Left renal cortex interstitium (tissue), 4 donors: ENCODE measurements around the gene KRT8. TPM values are rescaled to one million over a fixed set of nuclear protein-coding genes. Genes with fewer than 3 reads are reported as not detected.
"Not testable (repeated sequence)": the region's sequence is repeated elsewhere in the genome, so short reads cannot be mapped to it uniquely, and the experiment has no call there.

Experiments used
- DNase-seq, 4 donors: peaks; one replicate each; pipeline ENCODE4 v3.0.0-alpha.2; 2013; ENCODE audit warnings: low read depth in 4 of 4, low spot score in 2 of 4, missing footprints in 1 of 4
- polyA plus RNA-seq, 4 donors: library from polyadenylated mRNA; unstranded; fragments of 120-200 nt; gene quantifications; one replicate each; pipeline ENCODE4 v1.2.1, GENCODE V29; 2013; ENCODE audit not compliant: insufficient read length in 4 of 4

Gene KRT8
- polyA plus RNA-seq, 4 donors, result 212 to 262 (median 238) TPM

DNA sequence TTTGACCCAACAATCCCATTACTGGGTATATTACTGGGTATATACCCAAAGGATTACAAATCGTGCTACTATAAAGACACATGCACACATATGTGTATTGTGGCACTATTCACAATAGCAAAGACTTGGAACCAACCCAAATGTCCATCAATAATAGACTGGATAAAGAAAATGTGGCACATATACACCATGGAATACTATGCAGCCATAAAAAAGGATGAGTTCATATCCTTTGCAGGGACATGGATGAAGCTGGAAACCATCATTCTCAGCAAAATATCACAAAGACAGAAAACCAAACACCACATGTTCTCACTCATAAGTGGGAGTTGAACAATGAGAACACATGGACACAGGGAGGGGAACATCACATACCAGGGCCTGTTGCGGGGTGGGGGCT, 48.8 kb downstream of the KRT8 start:
- DNase-seq, result not testable (repeated sequence)

DNA sequence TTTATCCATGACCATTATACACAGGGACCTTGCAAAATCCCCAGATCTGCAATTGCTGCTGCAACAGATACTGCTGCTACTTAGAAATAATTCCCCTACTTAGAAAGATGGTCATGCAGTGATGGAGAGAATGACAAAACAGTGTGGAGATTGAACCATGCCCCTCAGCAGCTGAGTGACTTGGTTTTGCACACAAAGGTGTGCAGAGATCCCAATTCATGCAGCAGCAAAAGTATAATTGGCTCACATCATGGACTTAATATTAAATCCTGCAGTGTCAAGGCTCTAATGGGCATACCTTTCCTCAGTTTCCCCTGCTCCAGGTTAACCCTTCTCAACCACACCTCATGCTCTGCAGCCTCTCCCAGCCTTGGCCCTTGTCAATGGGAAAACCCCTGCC, 53.1 kb downstream of the KRT8 start:
- DNase-seq, result no peak

DNA sequence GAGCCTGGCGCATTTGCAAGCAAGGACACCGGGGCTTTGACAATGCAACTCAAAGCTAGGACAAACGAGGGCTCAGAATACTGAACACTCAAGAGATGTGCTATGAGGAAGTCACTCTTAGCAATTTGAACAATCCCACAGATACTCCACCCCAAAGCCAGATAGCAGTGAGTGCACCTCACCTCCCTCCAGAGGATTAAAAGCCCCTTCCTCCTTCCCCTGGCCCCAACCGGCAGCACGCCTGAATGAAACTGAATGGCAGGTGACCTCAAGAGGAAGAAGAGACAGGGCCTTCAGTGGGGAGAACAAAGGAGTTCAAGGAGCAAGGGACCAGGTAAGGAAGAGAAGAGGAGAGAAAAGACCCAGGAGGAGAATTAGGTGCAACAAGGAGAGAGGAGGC, 54.2 kb downstream of the KRT8 start:
- no peak for DNase-seq

DNA sequence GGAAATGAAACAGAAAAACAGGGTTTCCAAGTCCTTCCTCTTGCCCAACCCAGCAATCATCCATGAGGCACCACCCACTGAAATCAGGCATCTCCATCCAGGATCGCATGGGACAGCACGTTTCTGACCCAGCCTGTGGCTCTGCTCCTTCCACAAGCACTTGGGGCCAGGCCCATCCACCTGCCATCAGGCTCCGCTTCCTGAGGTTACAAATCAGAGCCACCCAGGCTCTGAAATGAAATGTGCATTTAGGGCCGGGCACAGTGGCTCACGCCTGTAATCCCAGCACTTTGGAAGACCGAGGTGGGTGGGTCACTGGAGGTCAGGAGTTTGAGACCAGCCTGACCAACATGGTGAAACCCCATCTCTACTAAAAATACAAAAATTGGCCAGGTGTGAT, 55.4 kb downstream of the KRT8 start:
- DNase-seq, result no peak

- no peak for DNase-seq
These were observed 56.1 kb downstream of the KRT8 start, which contains the start of gene KRT78 for GRCh38 chr12:52848661-52849255. KRT78 (minus strand) TSS chr12:52848994; CDS start chr12:52848930, 64 bp downstream.

DNA sequence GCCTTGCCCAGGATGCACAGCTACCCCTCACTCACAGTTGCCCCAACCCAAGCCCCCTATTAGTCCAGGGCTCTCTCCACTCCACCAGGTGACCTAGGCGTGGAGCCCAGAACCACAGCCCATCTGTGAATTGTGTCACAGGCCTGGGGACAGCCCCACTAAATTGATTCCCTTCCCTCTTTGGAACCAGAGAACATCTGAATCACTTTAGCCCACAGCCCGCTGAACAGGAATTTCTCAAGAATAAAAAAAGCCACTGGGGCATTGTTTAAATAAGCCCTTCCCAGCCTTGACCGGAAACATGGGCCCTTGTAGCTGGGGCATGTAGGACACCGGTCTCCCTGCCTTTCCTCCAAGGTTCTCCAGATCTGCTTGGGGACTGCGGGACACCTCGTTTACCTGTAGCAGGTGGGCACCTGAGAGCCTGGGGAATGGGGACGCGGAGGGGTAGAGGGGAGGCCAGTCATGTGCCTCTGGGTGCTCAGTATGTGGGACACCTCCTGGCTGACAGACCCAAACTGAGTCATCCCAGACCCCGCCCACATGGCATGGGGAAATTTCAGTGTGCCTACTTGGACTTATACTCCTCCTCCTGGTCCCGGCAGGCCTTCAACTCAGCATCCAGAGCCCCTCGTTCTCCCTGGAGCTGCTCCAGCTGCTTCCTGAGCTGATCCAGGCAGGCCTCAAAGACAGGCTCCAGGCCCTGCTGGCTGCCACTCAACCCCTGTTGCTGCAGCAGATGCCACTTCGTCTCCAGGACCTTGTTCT, 57.4 kb downstream of the KRT8 start:
- no peak for DNase-seq

Other genes with a start within 250 kb of the KRT8 start
- under 1 TPM; 0.21 to 0.32 (median 0.28) TPM for gene KRT1, start 224.7 kb downstream of the KRT8 start, polyA plus RNA-seq
- gene KRT77, start 201.6 kb downstream of the KRT8 start, polyA plus RNA-seq, result not detected
- gene KRT76, start 127.7 kb downstream of the KRT8 start, polyA plus RNA-seq, result not detected
- not detected for gene KRT3, start 109.0 kb downstream of the KRT8 start, polyA plus RNA-seq
- under 1 TPM; 0.48 to 0.76 (median 0.61) TPM for gene KRT4, start 91.0 kb downstream of the KRT8 start, polyA plus RNA-seq
- gene KRT79, start 70.8 kb downstream of the KRT8 start, polyA plus RNA-seq, result not detected
- not detected for gene KRT78, start 56.1 kb downstream of the KRT8 start, polyA plus RNA-seq
- 100 to 1,000 TPM; 164 to 178 (median 168) TPM for gene KRT18, start 44.0 kb upstream of the KRT8 start, polyA plus RNA-seq
- 100 to 1,000 TPM; 463 to 558 (median 490) TPM for gene EIF4B, start 101.4 kb upstream of the KRT8 start, polyA plus RNA-seq
- gene TNS2, start 145.0 kb upstream of the KRT8 start, polyA plus RNA-seq, result 100 to 1,000 TPM in 2 of 4 donors, 10 to 100 TPM in 2; 66.5 to 168 (median 112) TPM
- gene SPRYD3, start 174.3 kb upstream of the KRT8 start, polyA plus RNA-seq, result 10 to 100 TPM; 17.2 to 22.9 (median 20.0) TPM
- gene IGFBP6, start 192.6 kb upstream of the KRT8 start, polyA plus RNA-seq, result 10 to 100 TPM; 11.2 to 22.5 (median 14.4) TPM
- 1 to 10 TPM; 1.2 to 3.1 (median 1.6) TPM for gene SOAT2, start 198.4 kb upstream of the KRT8 start, polyA plus RNA-seq